B cell (primary cell): Measurements from ENCODE around the gene IGF1R. TPM values are rescaled to one million over a fixed set of nuclear protein-coding genes. Genes with fewer than 3 reads are reported as not detected.

ENCODE experiments used
- ATAC-seq: fragments of 200-7000 bp; cut with Tn5 transposase; one replicate; pipeline ENCODE4 v1.10.0; 2021; ENCODE audit warnings: low read depth, mild to moderate bottlenecking, moderate number of reproducible peaks, moderate library complexity
- CTCF ChIA-PET: fragments of 350-600 bp; sonication (Branson Sonifier 250); formaldehyde crosslinking; loops from one replicate; lab custom pipeline; 2021; ENCODE audit warnings: antibody characterized with exemption, inconsistent platforms; lab: Charles Lee
- POLR2A ChIA-PET: fragments of 350-600 bp; sonication (Branson Sonifier 250); formaldehyde crosslinking; loops from one replicate; lab custom pipeline; 2021; ENCODE audit warnings: antibody characterized with exemption; lab: Charles Lee
- DNase-seq: peaks from one replicate; pipeline ENCODE4 v3.0.0; 2013
- H2AFZ ChIP-seq: 2 replicates; pipeline ENCODE4 v1.6.1; 2012; ENCODE audit warnings: mild to moderate bottlenecking, low read depth, low read length; ENCODE audit not compliant: insufficient read depth, poor library complexity, severe bottlenecking
- H3K27ac ChIP-seq, 2 donors: 1 replicate in 1 of 2; 2 replicates in 1 of 2; pipeline ENCODE4 v1.5.1; 2012 to 2013; ENCODE audit warnings: low read length in 2 of 2, mild to moderate bottlenecking in 2 of 2, moderate library complexity in 1 of 2
- H3K27me3 ChIP-seq, 4 experiments: fragments of 200-600 bp in 1 of 4; sonication (generic) in 1 of 4; replicated peaks in 1 of 4; 1 replicate in 2 of 4; 2 replicates in 2 of 4; pipeline versions ENCODE4 v1.6.1 to v1.7.0; 2013 to 2016; ENCODE audit warnings: low read length in 3 of 4, mild to moderate bottlenecking in 2 of 4, mixed read lengths in 1 of 4, moderate library complexity in 1 of 4; ENCODE audit not compliant: insufficient read depth in 4 of 4, control insufficient read depth in 3 of 4; ENCODE audit errors: control extremely low read depth in 1 of 4
- H3K36me3 ChIP-seq, 2 experiments: replicated peaks in 1 of 2; 1 replicate in 1 of 2; 2 replicates in 1 of 2; pipeline versions ENCODE4 v1.6.1 to v1.7.1; 2013; ENCODE audit warnings: low read length in 1 of 2; ENCODE audit not compliant: insufficient read depth in 2 of 2, control insufficient read depth in 1 of 2; ENCODE audit errors: control extremely low read depth in 1 of 2, extremely low read depth in 1 of 2
- H3K4me1 ChIP-seq, 2 donors: fragments of 200-600 bp in 1 of 2; sonication (generic) in 1 of 2; 1 replicate in 1 of 2; 2 replicates in 1 of 2; pipeline versions ENCODE4 v1.5.1 to v1.6.1; 2013 to 2017; ENCODE audit warnings: low read length in 2 of 2; ENCODE audit not compliant: control insufficient read depth in 2 of 2, insufficient read depth in 2 of 2
- H3K4me2 ChIP-seq: replicated peaks from 2 replicates; pipeline ENCODE3; 2012; ENCODE audit warnings: mild to moderate bottlenecking, low read depth, low read length; ENCODE audit not compliant: poor library complexity, severe bottlenecking
- H3K4me3 ChIP-seq, 5 experiments: fragments of 200-600 bp in 1 of 5; sonication (generic) in 1 of 5; 1 replicate in 3 of 5; 2 replicates in 2 of 5; pipeline versions ENCODE4 v1.5.1 to v1.7.0; 2011 to 2016; ENCODE audit warnings: low read length in 4 of 5, mild to moderate bottlenecking in 4 of 5, low read depth in 2 of 5, control low read depth in 1 of 5, moderate library complexity in 1 of 5; ENCODE audit not compliant: insufficient read depth in 1 of 5; ENCODE audit errors: control extremely low read depth in 1 of 5, extremely low read depth in 1 of 5
- H3K79me2 ChIP-seq: fragments of 200-600 bp; sonication (generic); one replicate; pipeline ENCODE4 v1.6.0; 2016; ENCODE audit warnings: low read length; ENCODE audit not compliant: control insufficient read depth, insufficient read depth
- H3K9ac ChIP-seq: fragments of 200-600 bp; sonication (generic); 2 replicates; pipeline ENCODE4 v1.6.1; 2017; ENCODE audit warnings: mild to moderate bottlenecking, low read length, moderate library complexity
- H3K9me3 ChIP-seq, 3 donors: one replicate each; pipeline versions ENCODE4 v1.6.1 to v1.7.1; 2013; ENCODE audit warnings: low read length in 2 of 3; ENCODE audit not compliant: control insufficient read depth in 2 of 3, insufficient read depth in 1 of 3; ENCODE audit errors: control extremely low read depth in 1 of 3
- H4K20me1 ChIP-seq: 2 replicates; pipeline ENCODE4 v1.6.0; 2012; ENCODE audit warnings: mild to moderate bottlenecking, low read length; ENCODE audit not compliant: insufficient read depth, control insufficient read depth, poor library complexity, severe bottlenecking
- H3K27ac Mint-ChIP-seq: one replicate; pipeline ENCODE4 v1.8.0; 2021; ENCODE audit warnings: mixed read lengths
- H3K27me3 Mint-ChIP-seq: one replicate; pipeline ENCODE4 v1.8.0; 2021; ENCODE audit warnings: mixed read lengths
- H3K4me1 Mint-ChIP-seq: one replicate; pipeline ENCODE4 v1.8.0; 2021; ENCODE audit warnings: mixed read lengths
- H3K4me3 Mint-ChIP-seq: one replicate; pipeline ENCODE4 v1.8.0; 2021; ENCODE audit warnings: mixed read lengths
- H3K9me3 Mint-ChIP-seq: one replicate; pipeline ENCODE4 v1.8.0; 2022; ENCODE audit warnings: mixed read lengths; ENCODE audit not compliant: insufficient read depth
- CTCF ChIP-seq: fragments of 200-600 bp; IDR thresholded peaks from one replicate; pipeline ENCODE4 v1.8.0; 2022; ENCODE audit warnings: antibody characterized with exemption, mild to moderate bottlenecking
- EZH2 ChIP-seq: IDR thresholded peaks from 2 replicates; pipeline ENCODE4 v1.6.1; 2012; ENCODE audit warnings: borderline replicate concordance, low read depth, mild to moderate bottlenecking, moderate library complexity, low read length; ENCODE audit not compliant: insufficient read depth, poor library complexity, severe bottlenecking
- WGBS: methylation state at CpG from one replicate; pipeline ENCODE4 v1.1.5; 2013; ENCODE audit warnings: missing lambda C conversion rate; ENCODE audit not compliant: insufficient coverage; 5-methylcytosine and 5-hydroxymethylcytosine counted together
- intact Hi-C: fragments of 100-400 bp; cut with micrococcal nuclease; formaldehyde crosslinking; loops from one replicate; pipeline ENCODE4 v1.10.0; 2022
- polyA plus RNA-seq: library from polyadenylated mRNA; depleted of rRNA; stranded (reverse); fragments of >200 nt; gene quantifications from 2 replicates; pipeline ENCODE4 v1.2.3, GENCODE V29; 2012
- total RNA-seq, 2 donors: library from RNA; stranded (reverse); fragments of 120-200 nt in 1 of 2; gene quantifications; 1 replicate in 1 of 2; 2 replicates in 1 of 2; pipeline versions ENCODE4 v1.2.3 to v1.2.4, GENCODE V29; 2013 to 2022

Gene IGF1R
- total and polyA plus RNA-seq, 2 donors (not counting 1 experiment from before 2014, with no cell fraction given) = 5.4 to 23.1 TPM

- Histone ChIP-seq H2AFZ (no peak overlapping the region), H3K27ac (no peak overlapping the region), H3K4me3 (no peak overlapping the region), H3K27me3 (no peaks in the 10 kb centered on the region), H3K9ac (no peak overlapping the region), H3K4me1 (no peaks in the 10 kb centered on the region), H4K20me1 (peaks cover 6% of the 10 kb centered on the region), H3K79me2 (peaks cover 11% of the 10 kb centered on the region), H3K36me3 (no peaks in the 10 kb centered on the region), H3K9me3 (no peaks in the 10 kb centered on the region), H3K4me2 (no peak overlapping the region)
- ATAC-seq (peak; percentile 58), DNase-seq (peak; percentile 70)
- no peak overlapping the region for H3K4me3 Mint-ChIP-seq
- TF ChIP-seq EZH2 (no peak), CTCF (peak; percentile 97)
- H3K27me3 Mint-ChIP-seq = peaks cover 31% of the 10 kb centered on the region
- no peak overlapping the region for H3K27ac Mint-ChIP-seq
- CTCF ChIA-PET = interaction anchor here (0.9 to 8.2 kb wide), 12 partner anchors 9 to 347 kb away, joined by 3 to 107 read pairs (median 5); partner anchors contain the start of gene IGF1R
- intact Hi-C loops = loop anchor here (1.0 to 10.0 kb wide), 3 partner anchors 140 to 416 kb away; no protein-coding TSS in a partner anchor
- WGBS = 43% methylated on average over 3 of the region's 7 CpGs
- POLR2A ChIA-PET = no interaction called here
- H3K4me1 Mint-ChIP-seq = no peaks in the 10 kb centered on the region
- no peaks in the 10 kb centered on the region for H3K9me3 Mint-ChIP-seq
Measured at GRCh38 chr15:98658831-98659699, 10.7 kb downstream of the IGF1R start.

- DNase-seq (no peak), ATAC-seq (no peak)
- H3K4me3 ChIP-seq = no peak overlapping the region
- H3K79me2 ChIP-seq = peaks cover 11% of the 10 kb centered on the region
- no peak overlapping the region for H3K9ac ChIP-seq
- Mint-ChIP-seq H3K4me1 (no peaks in the 10 kb centered on the region), H3K4me3 (no peak overlapping the region), H3K27me3 (peaks cover 24% of the 10 kb centered on the region), H3K9me3 (no peaks in the 10 kb centered on the region), H3K27ac (no peak overlapping the region)
- no peak overlapping the region for H2AFZ ChIP-seq
- CTCF ChIA-PET = interaction anchor here (0.7 to 8.2 kb wide), 13 partner anchors 8 to 348 kb away, joined by 3 to 107 read pairs (median 4); partner anchors contain the start of gene IGF1R
- intact Hi-C loops = no loop called here
- no peaks in the 10 kb centered on the region for H3K9me3 ChIP-seq
- TF ChIP-seq EZH2 (no peak), CTCF (no peak)
- H3K36me3 ChIP-seq = no peaks in the 10 kb centered on the region
- H3K4me2 ChIP-seq = no peak overlapping the region
- no peaks in the 10 kb centered on the region for H3K4me1 ChIP-seq
- H4K20me1 ChIP-seq = peaks cover 6% of the 10 kb centered on the region
- no peaks in the 10 kb centered on the region for H3K27me3 ChIP-seq
- no peak overlapping the region for H3K27ac ChIP-seq
- POLR2A ChIA-PET = no interaction called here
- 78% methylated on average over 1 of the region's 3 CpGs for WGBS
Measured at GRCh38 chr15:98660055-98660454, 11.7 kb downstream of the IGF1R start.
